Erythroblast (primary cell): Measurements from ENCODE around the gene KLK5.

Source experiments
- GATA1 ChIP-seq: IDR thresholded peaks from 2 replicates; pipeline ENCODE4 v1.6.1; 2011; ENCODE audit warnings: low read depth, mild to moderate bottlenecking, control low read depth, low read length, moderate library complexity
- POLR2A ChIP-seq: IDR thresholded peaks from 2 replicates; pipeline ENCODE4 v1.6.1; 2011; ENCODE audit warnings: mild to moderate bottlenecking, low read length

GRCh38 chr19:50909240-50910070, 43.4 kb downstream of the KLK5 start:
- no peak for TF ChIP-seq POLR2A
- TF ChIP-seq GATA1 = no peak
